ENCODE results near the gene CLSTN2.

GRCh38 chr3:140532793-140533330 lies 597.9 kb downstream of the CLSTN2 start:
- TF ChIP-seq CTCF (IDR thresholded peaks at IDR 0.05), result no peak
- TF ChIP-seq POLR2A (IDR thresholded peaks at IDR 0.05), result no peak
